HG03045 (cell line): ENCODE data around the gene LAMTOR4.

Experiments
- ATAC-seq: cut with Tn5 transposase; IDR thresholded peaks from one replicate; pipeline ENCODE4 v1.9.1; 2021; ENCODE audit warnings: mild to moderate bottlenecking, moderate library complexity; ENCODE audit not compliant: unreplicated experiment

Gene LAMTOR4

DNA sequence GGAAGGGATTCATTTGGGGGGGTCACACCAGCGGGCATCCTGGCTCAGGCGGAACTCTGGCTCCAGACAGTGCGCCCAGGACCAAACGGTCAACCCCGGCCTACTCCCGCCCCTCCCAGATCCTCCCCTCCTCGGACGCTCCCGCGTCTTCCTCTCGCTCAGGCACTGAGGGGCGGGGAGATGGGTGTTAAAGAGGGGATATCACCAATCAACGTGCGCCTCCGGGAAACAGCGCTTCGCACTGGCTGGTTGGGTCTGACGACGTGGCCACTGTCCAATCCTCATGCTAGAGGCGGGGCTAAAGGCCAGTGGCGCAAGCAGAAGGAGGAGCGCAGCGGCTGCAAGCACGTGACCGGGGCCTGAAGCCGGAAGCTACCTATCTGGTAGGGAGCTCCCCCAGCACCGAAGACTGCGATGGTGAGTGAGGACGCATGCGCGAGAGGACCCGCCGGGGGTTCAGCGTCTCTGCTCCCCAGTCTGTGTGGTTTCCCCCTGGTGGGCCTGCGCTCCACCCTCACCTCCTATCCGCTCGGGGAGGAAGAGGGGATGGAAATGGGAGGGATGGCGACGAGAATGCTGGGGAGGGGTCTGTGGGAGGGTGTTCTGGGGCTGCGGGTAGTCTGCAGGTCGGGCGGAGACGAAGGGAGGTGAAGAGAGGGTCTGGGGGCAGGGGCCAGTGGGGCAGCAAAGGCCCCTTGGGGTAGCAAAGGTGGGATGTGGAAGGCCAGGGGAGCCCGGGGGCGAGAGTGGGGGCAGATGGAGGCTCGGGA, at the start of gene LAMTOR4:
Gene LAMTOR4, plus strand, starts transcription at position 360 of the 770 bp plus-strand sequence. Its CDS starts 55 bp downstream, at position 415.
- peak; percentile 99 for ATAC-seq

DNA sequence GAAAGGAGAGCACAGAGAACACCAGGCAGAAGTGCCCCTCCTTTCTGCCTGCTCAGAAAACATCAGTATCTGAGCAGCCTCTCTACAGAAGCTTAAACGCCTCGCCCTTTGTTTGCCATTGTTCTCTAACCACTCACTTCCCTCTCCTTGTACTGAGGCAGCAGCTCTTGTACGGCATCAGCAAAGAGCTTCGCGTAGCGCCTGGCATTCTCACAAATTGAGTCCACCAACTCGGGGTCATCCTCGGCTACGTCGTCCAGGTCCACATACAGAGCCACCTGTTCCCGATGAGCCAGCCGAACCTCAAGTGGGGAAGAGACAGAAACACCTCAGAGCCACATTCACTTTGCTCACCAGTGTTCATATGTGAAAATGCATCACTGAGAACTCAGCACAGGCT, 49.3 kb upstream of the LAMTOR4 start:
- ATAC-seq, result no peak

DNA sequence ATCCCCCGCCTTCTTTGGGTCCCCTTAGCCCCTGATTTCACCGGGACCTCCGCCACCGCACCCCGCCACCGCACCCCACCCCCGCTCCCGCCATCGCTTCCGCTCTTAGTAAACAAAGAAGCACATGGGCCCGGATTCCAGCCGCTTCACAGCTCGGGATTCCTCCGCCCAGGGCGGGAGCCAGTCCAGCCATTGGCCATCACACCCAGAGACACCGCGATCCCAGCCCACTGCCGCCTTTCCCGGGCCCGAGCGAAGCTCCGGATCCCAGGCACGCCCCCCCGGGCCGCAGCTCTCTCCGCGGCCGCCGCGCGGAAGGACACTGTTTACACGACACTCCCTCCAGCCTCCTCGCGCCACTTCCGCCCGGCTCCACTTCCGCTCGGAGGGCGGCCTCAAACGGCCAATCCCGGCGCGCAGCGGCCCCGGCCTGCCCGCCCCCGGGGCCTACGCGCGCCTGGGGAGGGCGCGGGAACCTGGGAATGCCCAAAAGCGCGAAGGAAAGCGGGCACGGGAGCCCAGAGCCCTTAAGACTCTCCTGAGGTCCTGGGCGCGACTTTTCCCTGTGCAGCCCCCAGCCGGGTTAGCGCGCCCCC, 48.2 kb upstream of the LAMTOR4 start:
- peak; percentile 67 for ATAC-seq

DNA sequence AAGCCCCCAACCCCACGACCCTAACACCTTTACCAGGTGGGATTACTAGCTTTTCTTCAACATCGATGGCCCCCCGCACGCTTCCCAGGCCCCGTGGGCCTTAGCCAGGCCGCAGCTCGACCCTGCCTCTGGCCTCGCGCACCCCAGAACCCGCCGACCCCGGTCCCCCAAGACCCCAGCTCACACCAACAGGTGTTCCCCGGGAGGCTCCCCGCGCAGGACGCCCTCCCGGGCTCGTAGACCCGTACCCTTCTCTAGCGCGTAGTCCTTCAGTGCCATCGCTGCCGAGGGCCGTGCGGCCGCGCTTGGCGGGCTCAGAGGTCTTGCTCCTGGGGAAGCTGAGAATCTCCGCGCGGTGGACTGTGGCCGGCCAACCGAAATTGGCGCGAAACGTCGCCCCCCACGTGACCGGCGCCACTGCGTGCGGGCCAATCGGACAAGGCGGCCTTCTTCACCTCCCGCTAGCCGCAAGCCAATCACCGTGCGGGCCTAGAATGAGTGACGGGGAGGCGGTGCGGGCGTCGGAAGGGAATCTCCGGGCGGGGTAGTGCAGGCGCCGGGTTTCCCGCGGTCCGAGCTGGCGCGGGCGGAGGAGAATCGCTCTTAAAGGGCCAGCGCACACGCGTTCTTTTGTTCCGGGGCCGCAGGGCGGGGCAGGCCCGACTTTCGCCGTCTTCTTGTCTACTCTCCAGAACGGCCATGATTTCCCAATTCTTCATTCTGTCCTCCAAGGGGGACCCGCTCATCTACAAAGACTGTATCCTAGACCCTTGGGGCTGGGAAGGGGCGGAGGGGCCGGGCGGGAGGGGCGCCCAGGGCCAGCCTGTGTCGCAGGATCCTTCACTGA, 47.5 kb upstream of the LAMTOR4 start, which contains the start of the genes AP4M1 and MCM7:
Gene AP4M1, plus strand, starts transcription at position 628 of the 847 bp plus-strand sequence. Its CDS starts 72 bp downstream, at position 700.
Gene MCM7, minus strand, starts transcription at position 382 of the 847 bp plus-strand sequence. Its CDS starts 103 bp downstream, at position 279.
- ATAC-seq, result peak; percentile 84

DNA sequence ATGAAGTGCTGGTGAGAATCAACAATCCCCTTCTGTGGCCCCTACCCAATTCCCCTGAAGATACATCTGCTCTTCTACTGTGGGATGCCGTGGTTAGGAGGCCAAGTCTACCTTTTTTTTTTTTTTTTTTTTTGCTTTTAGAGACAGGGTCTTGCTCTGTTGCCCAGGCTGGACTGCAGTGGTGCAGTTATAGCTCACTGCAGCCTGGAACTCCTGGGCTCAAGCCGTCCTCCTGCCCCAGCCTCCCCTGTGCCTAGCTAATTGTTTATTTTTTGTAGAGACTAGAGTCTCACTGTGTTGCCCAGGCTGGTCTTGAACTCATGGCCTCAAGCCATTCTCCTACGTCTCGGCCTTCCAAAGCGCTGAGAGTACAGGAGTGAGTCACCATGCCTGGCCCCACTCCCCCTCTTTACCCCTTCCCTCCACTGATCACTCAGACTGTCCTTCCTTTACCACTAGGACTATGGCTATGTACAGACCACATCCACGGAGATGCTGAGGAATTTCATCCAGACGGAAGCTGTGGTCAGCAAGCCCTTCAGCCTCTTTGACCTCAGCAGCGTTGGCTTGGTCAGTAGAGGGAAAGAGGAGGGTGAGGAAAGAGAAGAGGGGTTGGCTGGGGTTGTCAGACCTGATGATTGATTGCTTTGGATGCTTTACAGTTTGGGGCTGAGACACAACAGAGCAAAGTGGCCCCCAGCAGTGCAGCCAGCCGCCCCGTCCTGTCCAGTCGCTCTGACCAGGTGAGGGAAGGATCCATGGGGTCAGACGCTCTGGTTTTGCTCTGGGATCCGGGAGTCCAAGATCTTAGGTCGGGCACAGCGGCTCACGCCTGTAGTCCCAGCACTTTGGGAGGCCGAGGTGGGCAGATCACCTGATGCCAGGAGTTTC, 45.5 kb upstream of the LAMTOR4 start:
- no peak for ATAC-seq

DNA sequence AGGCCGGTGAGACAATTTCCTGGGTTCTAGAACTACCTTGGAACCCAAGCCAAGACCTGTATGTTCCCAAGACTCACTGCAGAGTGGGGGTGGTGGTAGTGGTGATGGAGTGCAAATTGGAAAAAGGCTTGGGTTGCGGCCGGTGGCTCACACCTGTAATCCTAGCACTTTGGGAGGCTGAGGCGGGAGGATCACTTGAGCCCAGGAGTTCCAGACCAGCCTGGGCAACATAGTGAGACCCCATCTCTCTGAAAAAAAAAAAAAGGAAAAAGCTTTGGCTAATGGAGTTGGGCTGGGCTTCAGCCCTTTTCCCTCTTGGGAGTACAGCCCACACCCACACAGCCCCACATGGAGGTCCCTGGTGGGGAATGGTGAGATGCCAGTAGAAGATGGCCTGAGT, 43.2 kb upstream of the LAMTOR4 start:
- no peak for ATAC-seq

DNA sequence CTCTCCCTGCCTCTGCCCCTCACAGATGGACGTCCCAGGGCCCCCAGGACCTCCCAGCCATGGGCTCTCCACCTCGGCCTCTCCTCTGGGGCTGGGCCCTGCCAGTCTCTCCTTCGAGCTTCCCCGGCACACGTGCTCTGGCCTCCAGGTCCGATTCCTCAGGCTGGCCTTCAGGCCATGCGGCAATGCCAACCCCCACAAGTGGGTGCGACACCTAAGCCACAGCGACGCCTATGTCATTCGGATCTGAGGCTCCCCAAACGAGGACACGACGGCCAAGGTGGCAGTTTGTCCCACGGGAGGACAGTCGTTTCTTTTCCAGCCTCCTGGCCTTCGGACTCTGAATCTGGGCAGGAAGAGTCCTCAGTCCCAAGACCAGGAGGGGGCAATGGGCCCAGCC, 42.1 kb upstream of the LAMTOR4 start:
- ATAC-seq, result no peak

DNA sequence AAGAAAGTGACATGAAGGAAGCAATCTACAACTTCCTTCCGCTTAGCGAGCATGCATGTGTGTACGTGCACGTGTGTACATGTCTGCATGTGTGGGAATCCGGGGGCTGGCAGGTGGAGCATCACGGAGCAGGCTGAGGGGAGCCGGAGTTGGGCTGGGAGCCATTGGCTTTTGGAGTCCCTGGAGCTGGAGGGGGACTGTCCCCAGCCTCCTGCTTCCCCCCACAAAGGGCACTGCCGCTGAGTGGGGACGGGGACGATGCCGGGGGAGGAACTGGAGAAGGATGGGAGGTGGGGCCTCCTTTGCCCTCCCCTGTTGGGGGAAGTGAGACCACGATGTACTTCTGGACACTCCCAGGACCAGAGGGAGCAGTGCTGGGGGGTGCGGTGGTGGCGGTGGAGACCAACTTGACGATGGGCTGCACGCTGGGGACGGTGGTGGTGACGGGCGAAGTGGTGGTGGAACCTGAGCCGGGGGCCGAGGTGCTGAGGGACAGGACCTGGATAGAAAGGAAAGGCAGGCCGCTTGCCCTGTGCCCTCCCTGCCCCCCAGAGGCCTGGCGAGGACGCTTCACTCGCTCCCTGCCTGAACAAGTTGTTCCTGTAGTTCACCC, 41.5 kb upstream of the LAMTOR4 start:
- ATAC-seq, result no peak

DNA sequence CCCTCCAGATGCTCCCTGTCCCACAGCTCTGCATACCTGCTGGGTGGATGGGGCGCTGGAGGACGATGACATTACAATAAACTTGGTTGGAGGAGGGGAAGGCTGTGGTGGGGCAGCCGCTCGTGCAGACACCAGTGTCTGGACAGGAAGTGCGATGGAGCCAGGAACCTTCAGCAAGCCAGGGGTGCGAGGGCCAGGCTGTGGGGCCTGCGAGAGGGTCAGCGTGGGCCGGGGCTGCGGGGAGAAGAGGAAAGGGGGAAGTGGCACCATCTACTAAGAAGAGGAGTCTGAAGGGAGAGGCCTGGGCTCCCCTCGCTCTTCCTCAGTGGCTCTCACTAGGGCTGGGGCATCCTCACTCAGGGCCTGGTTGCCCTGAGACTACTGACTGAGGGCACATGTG, 40.8 kb upstream of the LAMTOR4 start:
- no peak for ATAC-seq

DNA sequence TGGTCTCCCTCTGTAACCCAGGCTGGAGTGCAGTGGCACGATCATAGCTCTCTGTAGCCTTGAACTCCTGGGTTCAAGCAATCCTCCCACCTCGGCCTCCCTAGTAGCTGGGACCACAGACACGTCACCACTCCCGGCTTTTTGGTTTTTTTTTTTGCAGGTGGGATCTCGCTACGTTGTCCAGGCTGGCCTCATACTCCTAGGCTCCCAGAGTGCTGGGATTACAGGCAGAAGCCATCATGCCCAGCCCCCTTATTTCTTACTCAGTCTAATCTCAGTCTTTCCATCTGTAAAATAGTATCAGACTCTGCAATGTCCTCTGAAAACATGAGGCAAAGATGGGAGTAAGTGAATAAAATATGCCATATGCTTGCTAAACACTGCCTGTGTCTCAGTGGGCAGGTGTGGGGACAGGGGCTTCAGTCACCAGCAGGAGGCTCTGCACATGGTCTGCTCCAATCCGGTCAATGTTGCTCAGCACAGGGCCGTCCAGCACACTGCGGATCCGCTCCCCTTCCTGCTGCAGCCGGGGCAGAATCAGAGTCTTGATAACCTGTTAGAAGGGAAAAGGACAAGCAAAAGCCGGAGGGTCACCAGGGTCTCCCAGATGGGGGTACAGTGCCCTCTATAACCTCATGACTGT, 39.1 kb upstream of the LAMTOR4 start:
- no peak for ATAC-seq

DNA sequence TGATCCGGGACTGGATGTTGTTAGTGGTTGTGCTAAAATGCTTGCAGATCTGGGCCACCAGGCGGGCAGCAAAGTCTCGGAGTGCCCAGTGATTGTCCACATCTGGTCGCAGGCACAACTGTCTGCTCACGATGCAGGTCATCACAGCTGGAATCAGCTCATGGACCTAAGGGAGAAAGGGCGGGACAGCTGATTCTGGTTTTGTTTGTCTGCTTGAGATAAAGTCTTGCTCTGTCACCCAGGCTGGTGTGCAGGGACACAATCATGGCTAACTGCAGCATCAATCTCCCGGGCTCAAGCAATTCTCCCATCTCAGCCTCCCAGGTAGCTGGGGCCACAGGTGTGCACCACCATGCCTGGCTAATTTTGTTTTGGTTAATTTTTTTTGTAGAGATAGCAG, 37.6 kb upstream of the LAMTOR4 start:
- no peak for ATAC-seq

DNA sequence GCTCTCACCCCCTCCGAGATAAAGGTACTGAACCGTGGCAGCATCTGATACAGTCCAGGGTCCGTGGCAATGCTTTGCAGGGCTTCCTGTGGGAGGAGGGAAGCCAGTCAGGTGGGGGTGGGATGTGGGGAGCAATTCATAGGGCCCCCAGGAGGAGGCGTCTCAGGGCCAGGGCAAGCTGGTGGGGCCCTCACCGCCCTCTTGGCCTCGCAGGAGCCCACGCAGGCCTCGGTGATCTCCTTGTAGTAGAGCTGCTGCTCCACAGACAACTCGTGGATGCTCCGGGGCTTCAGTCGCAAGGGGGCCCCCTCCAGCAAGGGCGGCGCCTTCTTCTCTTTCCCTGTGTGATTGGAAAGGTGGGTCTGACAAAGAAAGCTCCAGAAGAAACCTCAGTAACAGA, 36.8 kb upstream of the LAMTOR4 start:
- ATAC-seq, result no peak

DNA sequence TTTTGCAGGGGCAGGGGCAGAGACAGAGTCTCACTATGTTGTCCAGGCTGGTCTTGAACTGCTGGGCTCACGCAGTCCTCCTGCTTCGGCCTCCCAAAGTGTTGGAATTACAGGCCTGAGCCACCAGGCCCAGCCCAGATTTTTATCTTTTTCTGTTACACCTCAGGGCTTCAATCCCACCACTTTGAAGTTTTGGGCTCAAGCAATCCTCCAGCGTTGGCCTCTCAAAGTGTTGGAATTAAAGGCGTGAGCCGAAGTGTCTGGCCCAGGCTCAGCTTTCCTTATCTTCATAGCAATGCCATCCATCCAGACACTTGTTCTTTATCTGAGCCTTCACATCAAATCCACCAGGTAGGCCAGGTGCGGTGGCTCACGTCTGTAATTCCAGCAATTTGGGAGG, 33.7 kb upstream of the LAMTOR4 start:
- ATAC-seq, result no peak

DNA sequence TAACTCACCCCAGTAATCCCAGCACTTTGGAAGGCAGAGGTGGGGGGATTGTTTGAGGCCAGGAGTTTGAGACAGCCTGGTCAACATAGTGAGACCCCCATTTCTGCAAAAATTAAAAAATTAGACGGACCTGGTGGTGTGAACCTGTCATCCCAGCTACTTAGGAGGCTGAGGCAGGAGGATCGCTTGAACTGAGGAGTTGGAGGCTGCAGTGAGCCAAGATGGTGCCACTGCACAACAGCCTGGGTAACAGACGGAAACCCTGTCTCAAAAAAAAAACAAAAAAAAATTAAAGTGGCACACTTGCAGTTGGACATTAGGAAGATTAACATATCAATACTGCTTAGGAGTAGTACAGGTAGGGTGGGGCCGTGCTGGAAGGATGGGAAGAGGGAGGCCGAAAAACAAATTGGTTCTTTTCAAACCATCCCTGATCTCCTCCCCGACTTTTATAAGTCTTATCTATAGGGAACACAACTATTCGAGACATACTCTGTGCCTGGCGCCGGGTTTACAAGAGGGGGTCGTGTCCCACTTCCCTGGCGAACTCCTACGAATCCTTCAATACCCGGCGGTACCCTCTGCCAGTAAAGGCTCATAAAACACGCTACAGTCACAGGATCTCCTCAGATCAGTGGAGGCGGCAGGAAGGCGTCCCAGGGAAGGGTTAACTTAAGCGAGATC, 30.2 kb upstream of the LAMTOR4 start:
- no peak for ATAC-seq

DNA sequence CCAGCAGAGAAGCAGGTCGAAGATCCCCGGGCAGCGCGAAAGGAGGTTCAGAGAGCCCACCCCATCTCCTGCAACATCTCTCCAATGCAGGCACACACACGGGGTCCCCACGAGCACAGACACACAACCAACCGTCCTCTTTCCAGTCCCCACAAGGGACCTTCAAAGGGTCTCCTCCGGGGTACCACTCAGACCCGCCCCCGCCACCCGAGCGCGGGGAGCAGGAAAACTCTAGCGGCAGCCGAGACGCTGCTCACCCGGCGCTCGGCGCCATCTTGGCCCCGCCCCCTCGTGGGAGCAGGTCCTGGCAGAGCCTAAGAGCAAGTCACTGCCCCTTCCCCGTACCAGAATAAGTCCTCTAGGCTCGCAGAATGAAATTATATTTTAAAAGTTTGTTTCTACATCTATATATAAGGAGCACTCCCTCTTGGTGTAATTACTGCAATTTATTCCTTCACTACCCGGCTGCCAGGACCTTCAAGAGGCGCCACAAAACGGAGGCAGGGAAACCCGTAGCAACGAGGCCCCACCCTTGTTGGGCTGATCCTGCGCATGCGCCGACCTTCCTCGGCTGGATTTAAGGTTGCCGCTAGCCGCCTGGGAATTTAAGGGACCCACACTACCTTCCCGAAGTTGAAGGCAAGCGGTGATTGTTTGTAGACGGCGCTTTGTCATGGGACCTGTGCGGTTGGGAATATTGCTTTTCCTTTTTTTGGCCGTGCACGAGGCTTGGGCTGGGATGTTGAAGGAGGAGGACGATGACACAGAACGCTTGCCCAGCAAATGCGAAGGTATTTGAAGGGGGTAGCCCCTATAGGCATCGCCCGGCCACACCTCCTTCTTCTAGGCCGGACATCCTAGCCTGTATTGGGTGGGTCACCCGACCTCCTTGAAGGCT, 29.4 kb upstream of the LAMTOR4 start, which contains the start of the genes CNPY4 and TAF6:
Gene CNPY4, plus strand, starts transcription at position 563 of the 898 bp plus-strand sequence. Its CDS starts 111 bp downstream, at position 674.
Gene TAF6, minus strand, starts transcription at position 287 of the 898 bp plus-strand sequence. CDS start 5,149 bp downstream, outside the sequence.
- ATAC-seq, result peak; percentile 72

DNA sequence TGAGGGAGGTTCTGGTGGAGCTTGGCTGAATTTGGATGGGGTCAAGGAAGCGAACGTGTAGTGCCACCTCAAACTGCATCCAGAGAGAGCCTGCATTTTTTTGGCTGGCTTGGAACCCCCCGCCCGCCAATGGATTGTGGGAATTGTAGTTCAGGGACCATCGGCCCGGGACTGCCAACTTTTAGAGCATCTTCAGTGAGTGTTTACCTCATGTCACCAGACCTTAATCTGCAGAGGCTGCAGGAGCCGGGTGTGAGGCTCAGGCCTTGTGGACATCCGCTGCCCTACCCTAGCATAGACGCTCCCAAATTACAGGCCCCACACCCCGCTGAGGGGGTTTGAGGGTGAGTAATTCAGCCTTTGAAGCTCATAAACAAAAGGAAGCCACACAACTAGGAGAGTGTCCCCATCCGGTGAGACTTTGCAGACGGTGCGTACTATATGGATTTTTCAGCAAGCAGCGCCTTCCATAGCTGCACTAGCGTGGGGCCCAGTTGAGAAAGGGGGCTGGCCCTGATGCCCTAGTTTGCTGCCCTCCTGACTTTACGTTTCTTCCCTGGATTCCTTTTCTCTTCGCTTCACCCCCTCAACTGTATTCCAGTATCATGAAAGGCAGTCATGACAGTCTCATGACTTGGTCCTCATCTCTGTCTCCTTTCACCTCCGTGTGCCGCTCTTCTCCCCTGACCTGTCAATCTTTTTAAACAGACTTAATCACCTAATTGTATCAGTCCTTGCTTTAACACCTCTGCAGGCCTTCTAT, 28.6 kb upstream of the LAMTOR4 start:
- peak; percentile 29 for ATAC-seq

DNA sequence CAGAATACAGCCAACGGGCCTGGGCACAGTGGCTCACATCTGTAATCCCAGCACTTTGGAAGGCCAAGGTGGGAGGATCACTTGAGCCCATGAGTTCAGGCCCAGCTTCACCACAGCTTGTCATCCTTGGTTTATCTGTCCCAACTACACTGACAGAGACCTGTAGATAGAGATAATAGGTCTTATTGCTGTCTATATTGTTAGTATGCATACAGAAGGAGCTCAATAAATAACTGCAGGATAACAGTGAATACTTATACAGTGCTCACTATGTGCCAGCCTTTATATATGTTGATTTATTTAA, 28.0 kb upstream of the LAMTOR4 start:
- no peak for ATAC-seq
